Measurements from ENCODE around the gene OR2C3. TPM values are rescaled to one million over a fixed set of nuclear protein-coding genes. Genes with fewer than 3 reads are reported as not detected.

Gene OR2C3
- polyA plus RNA-seq, 1 donor from 2014 or later, result not detected

GRCh38 chr1:247475793-247476192 is 60.4 kb downstream of the OR2C3 start:
- no peak overlapping the region for H3K9ac ChIP-seq (ENCODE audit: low read length)
- H3K9me3 ChIP-seq (ENCODE audit: low read length), result no peaks in the 10 kb centered on the region
- H3K4me3 ChIP-seq (ENCODE audit: low read length), result no peak overlapping the region
- no peak overlapping the region for H3K4me2 ChIP-seq (ENCODE audit: low read length)
- no peaks in the 10 kb centered on the region for H3K9me2 ChIP-seq (ENCODE audit: insufficient read depth, low read length)
- no peak overlapping the region for H2AFZ ChIP-seq (ENCODE audit: low read depth, low read length)
- TF ChIP-seq TAF1 (IDR thresholded peaks at IDR 0.05; ENCODE audit: low read depth) (no peak), RAD21 (conservative IDR thresholded peaks at IDR 0.05) (no peak), SMC3 (conservative IDR thresholded peaks at IDR 0.05; ENCODE audit: poor library complexity) (no peak), MXI1 (conservative IDR thresholded peaks at IDR 0.05; ENCODE audit: poor library complexity, severe bottlenecking) (no peak), EP300 (conservative IDR thresholded peaks at IDR 0.05; ENCODE audit: poor library complexity, severe bottlenecking) (no peak), POLR2AphosphoS5 (IDR thresholded peaks at IDR 0.05) (no peak), CTCF (IDR thresholded peaks at IDR 0.05; ENCODE audit: poor library complexity, severe bottlenecking) (no peak), EZH2 (IDR thresholded peaks at IDR 0.05; ENCODE audit: borderline replicate concordance, insufficient read depth, low read length, poor library complexity, severe bottlenecking) (no peak)
- TF ChIP-seq, protein P1, sequence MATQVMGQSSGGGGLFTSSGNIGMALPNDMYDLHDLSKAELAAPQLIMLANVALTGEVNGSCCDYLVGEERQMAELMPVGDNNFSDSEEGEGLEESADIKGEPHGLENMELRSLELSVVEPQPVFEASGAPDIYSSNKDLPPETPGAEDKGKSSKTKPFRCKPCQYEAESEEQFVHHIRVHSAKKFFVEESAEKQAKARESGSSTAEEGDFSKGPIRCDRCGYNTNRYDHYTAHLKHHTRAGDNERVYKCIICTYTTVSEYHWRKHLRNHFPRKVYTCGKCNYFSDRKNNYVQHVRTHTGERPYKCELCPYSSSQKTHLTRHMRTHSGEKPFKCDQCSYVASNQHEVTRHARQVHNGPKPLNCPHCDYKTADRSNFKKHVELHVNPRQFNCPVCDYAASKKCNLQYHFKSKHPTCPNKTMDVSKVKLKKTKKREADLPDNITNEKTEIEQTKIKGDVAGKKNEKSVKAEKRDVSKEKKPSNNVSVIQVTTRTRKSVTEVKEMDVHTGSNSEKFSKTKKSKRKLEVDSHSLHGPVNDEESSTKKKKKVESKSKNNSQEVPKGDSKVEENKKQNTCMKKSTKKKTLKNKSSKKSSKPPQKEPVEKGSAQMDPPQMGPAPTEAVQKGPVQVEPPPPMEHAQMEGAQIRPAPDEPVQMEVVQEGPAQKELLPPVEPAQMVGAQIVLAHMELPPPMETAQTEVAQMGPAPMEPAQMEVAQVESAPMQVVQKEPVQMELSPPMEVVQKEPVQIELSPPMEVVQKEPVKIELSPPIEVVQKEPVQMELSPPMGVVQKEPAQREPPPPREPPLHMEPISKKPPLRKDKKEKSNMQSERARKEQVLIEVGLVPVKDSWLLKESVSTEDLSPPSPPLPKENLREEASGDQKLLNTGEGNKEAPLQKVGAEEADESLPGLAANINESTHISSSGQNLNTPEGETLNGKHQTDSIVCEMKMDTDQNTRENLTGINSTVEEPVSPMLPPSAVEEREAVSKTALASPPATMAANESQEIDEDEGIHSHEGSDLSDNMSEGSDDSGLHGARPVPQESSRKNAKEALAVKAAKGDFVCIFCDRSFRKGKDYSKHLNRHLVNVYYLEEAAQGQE (IDR thresholded peaks at IDR 0.05; ENCODE audit: borderline replicate concordance), result no peak
- H3K79me2 ChIP-seq (replicated peaks; ENCODE audit: insufficient read depth, low read length), result no peaks in the 10 kb centered on the region
- no peaks in the 10 kb centered on the region for H4K20me1 ChIP-seq (ENCODE audit: insufficient read depth)
- H3K27ac ChIP-seq (ENCODE audit: low read length), result no peak overlapping the region
- no peaks in the 10 kb centered on the region for H3K36me3 ChIP-seq (ENCODE audit: insufficient read depth, low read length)
- H3K27me3 ChIP-seq (ENCODE audit: insufficient read depth, low read depth, low read length), result no peaks in the 10 kb centered on the region
- no peaks in the 10 kb centered on the region for H3F3A ChIP-seq (ENCODE audit: insufficient read depth, low read length, poor library complexity, severe bottlenecking)

Other genes with a start within 250 kb of the OR2C3 start
- 23.0 and 25.2 TPM in 2 replicates for gene ZNF496, start 204.6 kb downstream of the OR2C3 start, polyA plus RNA-seq
- 0.36 and 0.82 TPM in 2 replicates for gene NLRP3, start 120.3 kb downstream of the OR2C3 start, polyA plus RNA-seq
- not detected in 2 replicates for gene OR2B11, start 78.3 kb downstream of the OR2C3 start, polyA plus RNA-seq
- not detected in 2 replicates for gene GCSAML, start 12.7 kb upstream of the OR2C3 start, polyA plus RNA-seq
- not detected in 2 replicates for gene OR2G2, start 51.9 kb upstream of the OR2C3 start, polyA plus RNA-seq
- gene OR2G3, start 69.1 kb upstream of the OR2C3 start, polyA plus RNA-seq, result not detected in 2 replicates
- gene OR13G1, start 143.3 kb upstream of the OR2C3 start, polyA plus RNA-seq, result not detected in 2 replicates
- not detected in 2 replicates for gene OR6F1, start 180.2 kb upstream of the OR2C3 start, polyA plus RNA-seq
- gene OR14K1, start 202.2 kb upstream of the OR2C3 start, polyA plus RNA-seq, result not detected in 2 replicates
- gene OR14A2, start 211.7 kb upstream of the OR2C3 start, polyA plus RNA-seq, result not detected in 2 replicates
- gene OR1C1, start 224.1 kb upstream of the OR2C3 start, polyA plus RNA-seq, result not detected in 2 replicates